Fibroblast of pulmonary artery (primary cell): ENCODE data around the gene JUNB.
"Not testable (repeated sequence)": the region's sequence is repeated elsewhere in the genome, so short reads cannot be mapped to it uniquely, and the experiment has no call there.

Source experiments
- DNase-seq: peaks from one replicate; pipeline ENCODE4 v3.0.0-alpha.2; 2010; ENCODE audit warnings: low read depth
- H3K4me3 ChIP-seq: replicated peaks from 2 replicates; pipeline ENCODE4 v1.5.1; 2011; ENCODE audit warnings: low read depth, mild to moderate bottlenecking, control low read depth, low read length, moderate library complexity
- TF ChIP-seq, protein P1 (sequence below): IDR thresholded peaks from 2 replicates; pipeline ENCODE4 v1.5.1; 2011; ENCODE audit warnings: mild to moderate bottlenecking, control low read depth, low read length, inconsistent platforms; ENCODE audit errors: missing control alignments

Gene JUNB

DNA sequence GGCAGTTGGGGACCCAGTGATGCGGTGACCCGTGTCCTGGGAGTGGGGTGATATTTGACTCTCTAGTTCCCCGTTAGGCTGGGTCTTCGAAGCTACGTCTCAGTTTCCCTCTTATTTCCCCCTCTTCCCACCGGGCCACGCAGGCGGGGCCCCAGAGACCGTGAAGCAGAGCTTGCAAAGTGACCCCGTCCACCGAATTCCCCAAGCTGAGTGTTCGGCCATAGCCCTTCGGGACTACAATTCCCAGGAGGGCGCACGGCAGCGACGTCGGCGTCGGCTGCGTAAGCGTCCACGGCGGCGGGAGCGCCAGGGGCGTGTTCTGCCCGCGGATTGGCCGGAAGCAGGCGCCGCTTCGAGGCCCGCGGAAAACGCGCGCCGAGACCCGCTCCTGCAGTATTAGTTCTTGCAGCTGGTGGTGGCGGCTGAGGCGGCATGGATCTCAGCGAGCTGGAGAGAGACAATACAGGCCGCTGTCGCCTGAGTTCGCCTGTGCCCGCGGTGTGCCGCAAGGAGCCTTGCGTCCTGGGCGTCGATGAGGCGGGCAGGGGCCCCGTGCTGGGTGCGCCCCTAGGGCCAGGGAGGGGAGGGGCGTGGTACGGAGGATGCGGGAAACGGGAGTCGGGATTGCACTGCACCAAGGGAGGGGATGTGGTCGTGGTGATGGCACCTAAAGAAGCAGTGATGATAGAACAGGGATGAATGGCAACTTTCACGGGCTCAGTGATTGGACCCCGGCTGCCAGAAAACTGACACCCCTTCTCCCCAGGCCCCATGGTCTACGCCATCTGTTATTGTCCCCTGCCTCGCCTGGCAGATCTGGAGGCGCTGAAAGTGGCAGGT lies 15.2 kb downstream of the JUNB start, which contains the start of gene RNASEH2A:
TSS of gene RNASEH2A (plus strand) at position 343 of the 840 bp plus-strand sequence. CDS start at position 433, 90 bp downstream.
- DNase-seq = peak; percentile 93
- peak within 1 kb of the TSS; percentile 75 for H3K4me3 ChIP-seq
- TF ChIP-seq, protein P1, sequence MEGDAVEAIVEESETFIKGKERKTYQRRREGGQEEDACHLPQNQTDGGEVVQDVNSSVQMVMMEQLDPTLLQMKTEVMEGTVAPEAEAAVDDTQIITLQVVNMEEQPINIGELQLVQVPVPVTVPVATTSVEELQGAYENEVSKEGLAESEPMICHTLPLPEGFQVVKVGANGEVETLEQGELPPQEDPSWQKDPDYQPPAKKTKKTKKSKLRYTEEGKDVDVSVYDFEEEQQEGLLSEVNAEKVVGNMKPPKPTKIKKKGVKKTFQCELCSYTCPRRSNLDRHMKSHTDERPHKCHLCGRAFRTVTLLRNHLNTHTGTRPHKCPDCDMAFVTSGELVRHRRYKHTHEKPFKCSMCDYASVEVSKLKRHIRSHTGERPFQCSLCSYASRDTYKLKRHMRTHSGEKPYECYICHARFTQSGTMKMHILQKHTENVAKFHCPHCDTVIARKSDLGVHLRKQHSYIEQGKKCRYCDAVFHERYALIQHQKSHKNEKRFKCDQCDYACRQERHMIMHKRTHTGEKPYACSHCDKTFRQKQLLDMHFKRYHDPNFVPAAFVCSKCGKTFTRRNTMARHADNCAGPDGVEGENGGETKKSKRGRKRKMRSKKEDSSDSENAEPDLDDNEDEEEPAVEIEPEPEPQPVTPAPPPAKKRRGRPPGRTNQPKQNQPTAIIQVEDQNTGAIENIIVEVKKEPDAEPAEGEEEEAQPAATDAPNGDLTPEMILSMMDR = no peak

DNA sequence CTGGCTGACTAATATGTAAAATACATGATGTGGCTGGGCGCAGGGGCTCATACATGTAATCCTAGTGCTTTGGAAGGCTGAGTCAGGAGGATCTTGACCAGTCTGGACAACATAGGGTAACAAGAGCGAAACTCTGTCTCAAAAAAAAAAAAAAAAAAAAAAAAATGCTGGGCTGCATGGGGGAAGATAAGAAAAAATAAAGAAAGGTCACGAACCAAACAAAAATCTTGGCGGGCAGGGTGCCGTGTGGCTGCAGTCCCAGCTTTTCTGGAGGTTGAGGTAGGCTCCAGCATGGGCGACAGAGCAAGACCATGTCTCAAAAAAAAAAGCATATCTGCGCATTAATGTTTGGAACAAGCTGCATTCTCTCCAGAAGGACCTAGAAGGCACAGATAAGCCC lies 23.8 kb downstream of the JUNB start:
- DNase-seq = no peak
- TF ChIP-seq, protein P1 = no peak
- no peak overlapping the region for H3K4me3 ChIP-seq

DNA sequence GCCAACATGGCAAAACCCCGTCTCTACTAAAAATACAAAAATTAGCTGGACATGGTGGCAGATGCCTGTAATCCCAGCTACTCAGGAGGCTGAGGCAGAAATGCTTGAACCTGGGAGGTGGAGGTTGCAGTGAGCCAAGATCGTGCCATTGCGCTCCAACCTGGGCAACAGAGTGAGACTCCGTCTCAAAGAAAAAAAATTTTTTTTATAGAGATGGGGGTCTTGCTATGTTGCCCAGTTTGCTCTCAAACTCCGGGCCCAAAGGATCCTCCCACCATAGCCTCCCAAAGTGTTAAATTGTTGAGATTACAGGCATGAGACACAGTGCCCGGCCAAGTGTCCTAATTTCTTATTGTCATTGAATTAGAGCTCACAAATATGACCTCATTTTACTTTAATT lies 25.9 kb downstream of the JUNB start:
- H3K4me3 ChIP-seq, DNase-seq: not testable (repeated sequence)

DNA sequence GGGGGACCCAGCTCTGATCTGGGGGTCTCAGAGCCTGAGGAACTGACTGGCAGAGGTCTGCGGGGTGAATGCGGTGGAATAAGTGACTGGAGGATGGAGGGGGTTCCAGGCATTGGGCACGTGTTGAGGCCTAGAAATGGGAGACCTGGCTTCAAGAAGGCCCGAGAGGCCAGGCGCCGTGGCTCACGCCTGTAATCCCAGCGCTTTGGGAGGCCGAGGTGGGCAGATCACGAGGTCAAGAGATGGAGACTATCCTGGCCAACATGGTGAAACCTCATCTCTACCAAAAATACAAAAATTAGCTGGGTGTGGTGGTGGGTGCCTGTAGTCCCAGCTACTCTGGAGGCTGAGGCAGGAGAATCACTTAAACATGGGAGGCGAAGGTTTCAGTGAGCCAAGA lies 26.5 kb downstream of the JUNB start:
- DNase-seq, H3K4me3 ChIP-seq: not testable (repeated sequence)

DNA sequence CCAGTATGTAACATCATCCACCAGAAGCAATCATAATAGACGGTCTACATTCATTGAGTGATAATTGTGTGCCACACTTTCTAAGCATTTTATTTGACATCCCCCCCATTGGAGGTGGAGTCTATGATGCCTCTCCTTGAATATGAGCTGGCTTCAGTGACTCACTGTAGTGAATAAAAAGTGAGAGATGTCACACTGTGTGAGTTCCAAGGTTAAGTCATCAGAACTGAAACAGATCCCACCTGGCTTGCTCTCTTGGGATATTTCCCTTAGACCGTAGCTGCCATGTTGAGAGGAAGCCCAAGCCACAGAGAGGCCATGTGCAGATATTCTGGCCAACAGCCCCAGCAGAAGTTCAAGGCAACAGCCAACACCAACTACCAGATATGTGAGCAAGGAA lies 30.5 kb downstream of the JUNB start:
- H3K4me3 ChIP-seq = no peak overlapping the region
- TF ChIP-seq, protein P1 = no peak
- no peak for DNase-seq

DNA sequence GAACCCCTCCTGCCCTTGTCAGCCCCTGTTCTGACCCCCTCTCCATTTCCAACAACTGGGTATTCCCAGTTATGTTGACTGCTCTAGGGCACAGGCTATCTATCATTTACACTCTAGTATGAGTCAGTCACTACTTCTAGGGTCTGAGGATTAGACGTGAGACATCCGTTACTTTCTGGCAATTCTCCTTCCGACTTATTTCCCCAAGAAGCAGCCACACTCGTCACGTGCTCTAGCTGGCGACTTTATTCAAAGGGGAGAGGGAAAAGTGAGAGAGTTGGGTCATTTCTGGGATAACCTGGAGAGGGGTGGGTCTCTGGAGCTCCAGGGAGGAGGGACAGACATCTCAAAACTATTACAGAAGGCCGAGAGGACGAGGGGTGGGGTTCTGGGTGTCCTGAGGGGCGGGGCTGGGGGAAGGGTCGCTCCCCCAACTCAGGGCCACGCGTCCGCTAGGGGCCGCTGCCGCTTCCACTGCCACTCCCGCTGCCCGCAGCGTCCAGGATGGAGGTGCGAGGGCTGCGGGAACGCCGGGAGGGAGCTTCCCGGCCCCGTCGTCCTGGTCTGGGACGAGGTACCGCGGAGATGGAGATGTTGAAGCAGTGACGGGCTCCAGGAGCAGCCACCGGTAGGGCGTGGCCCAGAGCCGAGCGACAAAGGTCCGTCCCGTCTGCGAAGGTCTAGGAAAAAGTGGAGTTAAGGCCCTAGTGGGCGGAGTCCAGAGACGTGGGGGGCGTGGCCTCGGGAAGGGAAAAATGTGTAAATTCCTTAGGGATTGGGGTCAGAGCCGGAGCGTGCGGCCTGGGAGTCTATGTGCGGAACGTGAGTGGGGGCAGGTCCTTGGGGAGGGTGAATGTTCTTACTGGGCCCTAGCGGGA lies 34.2 kb downstream of the JUNB start:
- H3K4me3 ChIP-seq = no peak overlapping the region
- TF ChIP-seq, protein P1 = peak; percentile 34
- no peak for DNase-seq

DNA sequence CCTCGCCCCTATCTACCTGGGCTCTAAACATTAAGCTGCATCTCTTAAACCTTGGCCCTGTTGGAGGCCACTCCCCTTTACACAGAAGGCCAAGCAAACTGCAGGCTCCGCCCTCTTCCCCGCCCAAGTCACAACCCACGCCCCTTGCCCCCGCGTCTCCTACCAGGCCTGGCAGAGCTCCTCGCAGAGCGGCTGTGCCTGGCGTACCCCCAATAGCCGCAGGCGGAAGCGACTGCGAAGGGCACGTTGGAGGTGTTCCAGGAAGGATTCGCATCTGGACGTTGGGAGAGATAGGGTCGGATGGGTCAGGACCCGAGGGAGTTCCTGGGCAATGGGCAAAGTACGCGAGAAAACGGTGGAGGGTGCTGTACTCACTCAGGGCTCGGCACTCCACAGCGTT lies 37.2 kb downstream of the JUNB start:
- DNase-seq = peak; percentile 29
- no peak overlapping the region for H3K4me3 ChIP-seq
- TF ChIP-seq, protein P1 = no peak
